ENCODE results near the gene PRKCZ. TPM values are rescaled to one million over a fixed set of nuclear protein-coding genes. Genes with fewer than 3 reads are reported as not detected.
A peak's percentile ranks its signal among the peaks of the same experiment; 100 is the strongest.

The PRKCZ gene
- total and polyA plus RNA-seq, 2 of the 4 experiments (the other 2 are of a cell fraction) = 2.0 to 3.5 TPM

GRCh38 chr1:2023187-2023586 is 27.0 kb upstream of the PRKCZ start:
- H4K8ac ChIP-seq (ENCODE audit: low read depth in 2 of 2, low read length in 2 of 2) = no peak overlapping the region
- H3K4ac ChIP-seq (ENCODE audit: low read depth, low read length) = no peak overlapping the region
- no peak overlapping the region for H3K27ac ChIP-seq (ENCODE audit: insufficient read depth, low read length)
- H3K23ac ChIP-seq (ENCODE audit: low read depth, low read length) = no peak overlapping the region
- intact Hi-C loops (cut with micrococcal nuclease) (no loop called here), dilution Hi-C loops (cut with HindIII; ENCODE audit: low sequenced_read_pairs, unreplicated experiment) (no loop called here), in situ Hi-C loops (cut with MboI; ENCODE audit: low sequenced_read_pairs) (no loop called here)
- DNase-seq (no peak), ATAC-seq (ENCODE audit: low read depth) (no peak)
- H4K5ac ChIP-seq (ENCODE audit: low read depth, low read length) = no peak overlapping the region
- no peak overlapping the region for H2BK120ac ChIP-seq (ENCODE audit: low read depth, low read length)
- no peak overlapping the region for H2BK5ac ChIP-seq (ENCODE audit: low read depth, low read length, poor library complexity, severe bottlenecking)
- no peak overlapping the region for H4K91ac ChIP-seq (ENCODE audit: insufficient read depth, low read depth, low read length)
- no peaks in the 10 kb centered on the region for H3K36me3 ChIP-seq (ENCODE audit: control insufficient read depth, insufficient read depth, low read length)
- no peak overlapping the region for H3K18ac ChIP-seq (ENCODE audit: low read depth, low read length)
- H3K9me3 ChIP-seq (ENCODE audit: control insufficient read depth, insufficient read depth, low read length) = no peaks in the 10 kb centered on the region
- no peak overlapping the region for H3K4me2 ChIP-seq (ENCODE audit: low read depth, low read length)
- no peaks in the 10 kb centered on the region for H3K9me1 ChIP-seq (ENCODE audit: insufficient read depth, low read length)
- no peak overlapping the region for H3K14ac ChIP-seq (replicated peaks; ENCODE audit: low read depth, low read length)
- H3K4me1 ChIP-seq (ENCODE audit: control insufficient read depth, insufficient read depth, low read length) = no peaks in the 10 kb centered on the region
- H2BK20ac ChIP-seq (ENCODE audit: low read depth, low read length) = no peak overlapping the region
- no peak overlapping the region for H2AK9ac ChIP-seq (replicated peaks; ENCODE audit: low read depth, low read length, poor library complexity)
- H2AFZ ChIP-seq (replicated peaks; ENCODE audit: low read length, poor library complexity) = peak overlapping the region; percentile 21
- H3K27me3 ChIP-seq (ENCODE audit: control insufficient read depth, insufficient read depth, low read length) = peaks cover 70% of the 10 kb centered on the region
- no peaks in the 10 kb centered on the region for H3K79me1 ChIP-seq (ENCODE audit: low read depth in 1 of 2, low read length in 2 of 2)
- no peak overlapping the region for H2BK15ac ChIP-seq (ENCODE audit: low read depth, low read length)
- no peak overlapping the region for H3K4me3 ChIP-seq (ENCODE audit: insufficient read depth, low read depth, low read length)
- BruUV-seq (replicated peaks) = no TSS peak
- CTCF ChIA-PET = no interaction called here
- TF ChIP-seq ELK1 (IDR thresholded peaks at IDR 0.05; ENCODE audit: borderline replicate concordance, low read depth, low read length) (no peak), SMC3 (IDR thresholded peaks at IDR 0.05; ENCODE audit: low read depth, low read length) (no peak), MAZ (IDR thresholded peaks at IDR 0.05; ENCODE audit: borderline replicate concordance, low read depth, low read length) (no peak)
- H2AK5ac ChIP-seq (ENCODE audit: low read depth, low read length) = no peak overlapping the region
- POLR2A ChIA-PET (ENCODE audit: unreplicated experiment) = no interaction called here
- H3K56ac ChIP-seq (ENCODE audit: extremely low read depth, insufficient read depth, low read length) = no peak overlapping the region
- no peak overlapping the region for H3K9ac ChIP-seq (ENCODE audit: low read depth, low read length)
- no peaks in the 10 kb centered on the region for H4K20me1 ChIP-seq (ENCODE audit: insufficient read depth, low read length)
- WGBS, 2 experiments (ENCODE audit: extremely low coverage in 2 of 2, insufficient read length in 1 of 2) = 29% methylated on average over 3 of the region's 9 CpGs; no CpG with 5 or more reads in 1 of the 2 experiments
